Activated CD4-positive, alpha-beta T cell treated with anti-CD3 and anti-CD28 coated beads for 1 hour (primary cell): ENCODE measurements around the gene HLA-DRB1.
"Not testable (repeated sequence)": the region's sequence is repeated elsewhere in the genome, so short reads cannot be mapped to it uniquely, and the experiment has no call there.

Source experiments
- DNase-seq: peaks from one replicate; pipeline ENCODE4 v3.0.0-alpha.2; 2020

HLA-DRB1 gene

GRCh38 chr6:32554116-32554965, 35.3 kb downstream of the HLA-DRB1 start:
- no peak for DNase-seq

DNA sequence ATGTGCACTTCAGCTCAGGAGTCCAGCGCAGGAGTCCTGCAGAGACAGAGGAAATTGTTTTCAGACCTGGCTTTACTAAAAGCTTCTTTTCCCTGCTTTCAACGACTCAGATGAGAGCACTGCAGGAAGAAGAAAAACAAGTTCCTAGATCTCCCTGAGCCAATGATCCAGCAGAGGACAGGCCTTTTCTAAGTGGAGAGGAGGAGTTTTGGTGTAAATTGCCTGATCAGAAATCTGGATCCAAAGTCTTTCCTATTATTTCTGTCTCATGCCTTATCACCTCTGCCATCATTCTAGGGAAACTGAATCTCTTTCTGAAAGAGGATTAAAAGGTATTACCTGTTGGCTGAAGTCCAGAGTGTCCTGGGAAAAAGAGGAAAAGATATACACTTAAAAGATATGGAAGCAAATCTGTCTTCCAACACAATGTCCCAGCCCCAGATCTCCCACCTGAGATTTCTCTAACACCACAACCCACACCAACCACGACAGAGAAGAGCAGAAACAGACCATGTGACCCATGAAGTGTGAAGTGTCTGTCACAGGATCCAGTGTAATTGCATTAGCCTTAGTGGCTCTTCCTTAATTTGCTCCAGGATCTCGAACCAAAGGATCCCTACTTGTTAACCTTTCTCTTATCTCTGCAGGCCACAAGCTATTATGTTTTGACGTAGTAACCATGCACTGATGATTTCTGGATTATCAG, 36.5 kb downstream of the HLA-DRB1 start:
- DNase-seq, result no peak

DNA sequence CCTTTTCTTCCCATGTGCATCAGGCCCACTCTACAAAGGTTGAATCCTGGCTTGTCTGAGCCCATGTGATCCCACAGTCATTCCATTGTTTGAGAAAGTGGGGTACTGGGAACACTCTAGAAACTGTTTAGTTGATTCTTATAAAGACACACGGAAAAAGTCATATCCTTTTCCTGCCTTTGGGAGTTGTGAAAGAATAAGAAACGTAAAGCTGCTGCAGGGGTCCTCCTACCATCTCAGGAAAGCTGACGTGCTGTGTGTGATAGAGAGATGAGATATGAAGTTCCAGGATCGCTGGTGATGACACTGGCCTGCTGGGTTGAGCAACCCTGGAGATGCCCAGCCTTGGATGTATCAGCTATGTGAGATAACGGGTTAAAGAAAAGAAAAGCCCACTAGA, 38.2 kb downstream of the HLA-DRB1 start:
- DNase-seq, result no peak

- no peak for DNase-seq
Measured at GRCh38 chr6:32539839-32540238, 49.8 kb downstream of the HLA-DRB1 start.

GRCh38 chr6:32530431-32530793, 59.2 kb downstream of the HLA-DRB1 start:
- not testable (repeated sequence) for DNase-seq

GRCh38 chr6:32529697-32530430, 59.8 kb downstream of the HLA-DRB1 start, which contains the start of gene HLA-DRB5:
TSS of gene HLA-DRB5 (minus strand) at chr6:32530287. CDS start at chr6:32530224, 63 bp downstream.
- DNase-seq, result no peak
